Caki2 (cell line): Measurements from ENCODE around the gene CDH4. TPM values are rescaled to one million over a fixed set of nuclear protein-coding genes. Genes with fewer than 3 reads are reported as not detected.
"Not testable (repeated sequence)": the region's sequence is repeated elsewhere in the genome, so short reads cannot be mapped to it uniquely, and the experiment has no call there.

ENCODE experiments used
- DNase-seq: peaks from one replicate; pipeline ENCODE4 v3.0.0-alpha.2; 2015; ENCODE audit warnings: low read depth
- in situ Hi-C: cut with HindIII; loops from 2 replicates; pipeline ENCODE4 v1.10.0; 2016; ENCODE audit warnings: low sequenced_read_pairs, low pct_unique_long_range_greater_than_20kb, mixed read lengths
- total RNA-seq: library from RNA; depleted of rRNA; stranded (reverse); fragments of >200 nt; shearing (Covaris generic); gene quantifications from 2 replicates; pipeline ENCODE4 v1.2.3, GENCODE V29; 2014; ENCODE audit warnings: low replicate concordance

CDH4 gene
- total RNA-seq, 1 experiment from 2014 or later, result 2.7 TPM

DNA sequence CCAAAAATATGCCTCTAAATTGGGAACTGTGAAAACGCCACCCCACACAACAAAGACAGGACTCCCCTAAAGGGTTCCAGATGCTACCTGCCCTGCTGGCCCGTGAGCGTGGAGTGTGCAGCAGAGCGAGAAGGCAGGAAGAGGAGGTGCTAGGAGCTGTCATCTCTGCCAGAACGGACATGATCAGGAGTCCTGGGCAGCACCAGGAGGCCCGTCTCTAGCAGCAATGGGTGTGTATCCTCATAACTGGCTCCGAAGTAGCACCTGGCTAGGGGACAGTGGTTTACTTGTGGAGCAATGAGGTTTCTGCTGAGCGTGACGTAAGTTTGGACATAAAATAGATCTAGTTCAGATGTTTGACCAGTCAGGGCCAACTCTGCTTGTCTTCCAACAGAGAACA is 226.0 kb downstream of the CDH4 start:
- DNase-seq, result no peak
- in situ Hi-C loops, result no loop called here

DNA sequence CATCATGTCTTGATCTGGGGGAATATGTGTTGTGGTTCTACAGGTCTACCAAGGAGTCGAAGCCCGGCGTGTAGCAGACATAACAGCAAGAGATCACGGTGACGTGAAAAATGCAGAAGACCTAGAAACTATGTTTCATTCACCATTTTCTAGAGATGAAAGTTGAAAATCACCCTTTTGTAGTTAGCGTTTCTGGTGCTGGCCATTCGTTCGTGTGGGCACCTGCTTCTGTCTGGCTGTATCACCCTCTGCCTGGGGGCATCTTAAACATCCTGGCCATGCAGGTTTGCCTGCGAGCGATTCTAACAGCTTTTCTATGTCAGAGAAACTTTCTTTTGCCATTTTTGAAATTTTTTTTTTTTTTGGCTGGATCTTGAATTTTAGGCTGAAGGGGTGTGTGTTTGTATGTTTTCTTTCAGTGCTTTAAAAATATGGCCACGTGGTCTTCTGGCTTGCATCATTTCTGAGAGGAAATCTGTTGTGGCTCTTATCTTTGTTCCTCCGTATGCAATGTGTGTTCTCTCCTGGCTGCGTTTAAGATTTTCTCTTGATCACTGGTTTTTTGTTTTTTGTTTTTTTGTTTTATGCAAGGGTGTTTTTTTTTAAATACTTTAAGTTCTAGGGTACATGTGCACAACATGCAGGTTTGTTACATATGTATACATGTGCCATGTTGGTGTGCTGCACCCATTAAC is 226.7 kb downstream of the CDH4 start:
- no peak for DNase-seq
- in situ Hi-C loops, result no loop called here

DNA sequence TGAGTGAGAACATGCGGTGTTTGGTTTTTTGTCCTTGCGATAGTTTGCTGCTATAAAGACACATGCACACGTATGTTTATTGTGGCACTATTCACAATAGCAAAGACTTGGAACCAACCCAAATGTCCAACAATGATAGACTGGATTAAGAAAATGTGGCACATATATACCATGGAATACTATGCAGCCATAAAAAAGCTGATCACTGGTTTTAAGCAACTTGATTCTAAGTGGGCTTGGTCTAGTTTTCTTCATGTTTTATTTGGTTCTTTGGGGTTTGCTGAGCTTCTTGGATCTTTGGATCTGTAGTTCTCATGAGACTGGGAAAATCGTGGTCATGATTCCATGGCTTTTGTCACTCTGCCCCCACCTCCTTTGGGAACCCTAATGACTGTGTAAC is 227.4 kb downstream of the CDH4 start:
- DNase-seq, in situ Hi-C loops: not testable (repeated sequence)

DNA sequence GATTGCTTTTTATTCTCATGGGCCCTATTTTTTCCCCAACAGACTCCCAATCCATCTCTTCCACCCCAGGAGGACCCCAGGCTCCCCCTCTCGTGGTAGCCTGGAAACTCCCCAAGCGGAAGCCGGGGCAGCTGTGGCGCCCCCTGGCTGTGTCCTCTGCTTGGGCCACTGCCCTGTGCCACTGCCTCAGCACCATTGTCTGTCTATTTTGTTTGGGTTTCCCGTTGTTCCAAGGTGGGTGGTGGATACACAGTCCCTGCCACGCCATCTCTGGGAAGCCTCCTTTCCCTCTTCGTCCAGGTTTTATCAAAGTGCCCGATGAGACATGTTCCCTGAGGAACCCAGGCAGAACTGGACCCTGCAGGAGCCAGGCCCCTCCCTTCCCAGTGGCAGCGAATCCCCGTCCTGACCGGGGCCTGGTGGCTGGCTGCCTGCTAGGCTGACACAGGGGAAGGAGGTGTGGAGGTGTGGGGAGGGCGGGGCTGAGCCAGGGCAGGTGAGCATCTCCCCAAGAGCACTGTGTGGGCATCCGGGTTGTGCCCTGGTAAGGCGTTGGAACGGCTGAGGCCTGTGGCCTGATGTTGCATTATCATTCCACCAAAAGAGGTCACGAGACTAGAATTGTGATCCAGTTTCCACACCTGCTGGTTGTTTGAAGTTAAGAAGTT is 228.2 kb downstream of the CDH4 start:
- in situ Hi-C loops, result no loop called here
- DNase-seq, result no peak

DNA sequence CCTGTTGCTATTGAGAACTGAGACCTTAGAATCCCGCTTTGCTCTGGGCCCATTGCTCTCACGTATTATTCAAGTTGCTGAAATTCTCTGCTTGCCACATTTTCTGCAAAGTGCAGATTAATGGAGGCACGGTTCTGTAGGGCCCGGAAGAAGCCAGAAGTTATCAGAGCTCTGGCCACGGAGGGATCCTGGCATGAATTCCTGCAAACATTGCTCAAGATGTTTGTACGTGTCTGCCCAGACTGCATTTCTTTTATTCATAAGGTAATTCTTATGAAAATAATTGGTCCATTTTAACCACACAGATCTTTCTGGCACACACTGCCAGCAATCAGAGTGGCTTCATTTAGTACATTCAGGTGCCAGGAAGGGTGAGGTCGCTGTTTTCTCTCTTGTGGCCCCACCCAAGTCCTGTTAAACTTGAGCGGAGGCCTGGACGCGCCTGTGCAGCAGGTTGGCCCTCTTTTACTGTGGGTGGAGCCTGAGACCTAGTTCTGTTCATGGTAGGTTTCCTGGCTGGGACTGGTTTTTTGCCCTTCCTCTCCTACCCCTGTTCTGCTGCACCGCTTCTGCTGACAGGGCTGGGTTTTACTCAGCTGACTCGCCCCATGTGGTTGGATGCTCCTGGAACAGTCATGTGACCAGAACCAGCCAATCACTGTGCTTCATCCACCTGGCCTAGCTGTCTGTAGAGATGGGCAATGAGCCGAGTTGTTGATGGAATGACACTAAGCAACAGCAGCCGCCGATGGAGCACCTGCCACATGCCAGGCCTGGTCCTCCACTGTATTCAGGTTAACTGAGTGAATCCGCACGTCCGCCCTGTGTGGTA is 230.2 kb downstream of the CDH4 start:
- in situ Hi-C loops, result no loop called here
- peak; percentile 6 for DNase-seq

DNA sequence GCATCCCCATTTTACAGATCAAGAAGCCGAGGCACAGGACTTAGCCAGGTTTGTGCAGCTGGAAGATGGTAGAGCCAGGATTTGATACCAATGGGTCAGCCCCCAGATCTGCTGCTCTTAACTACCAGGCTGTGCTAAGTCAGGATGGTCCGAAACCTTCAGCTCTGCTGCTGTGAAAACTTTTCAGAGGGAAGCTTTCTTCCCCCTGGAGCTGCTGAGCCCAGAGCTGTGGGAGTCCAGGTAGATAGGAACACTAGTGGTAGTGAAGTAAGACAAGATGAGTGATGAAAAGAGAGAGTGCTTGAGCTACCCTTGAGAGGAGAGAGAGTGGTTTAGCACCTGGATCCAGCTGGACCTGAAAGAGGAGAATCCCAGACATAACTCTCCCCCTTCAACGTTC is 230.8 kb downstream of the CDH4 start:
- in situ Hi-C loops, result no loop called here
- DNase-seq, result no peak

DNA sequence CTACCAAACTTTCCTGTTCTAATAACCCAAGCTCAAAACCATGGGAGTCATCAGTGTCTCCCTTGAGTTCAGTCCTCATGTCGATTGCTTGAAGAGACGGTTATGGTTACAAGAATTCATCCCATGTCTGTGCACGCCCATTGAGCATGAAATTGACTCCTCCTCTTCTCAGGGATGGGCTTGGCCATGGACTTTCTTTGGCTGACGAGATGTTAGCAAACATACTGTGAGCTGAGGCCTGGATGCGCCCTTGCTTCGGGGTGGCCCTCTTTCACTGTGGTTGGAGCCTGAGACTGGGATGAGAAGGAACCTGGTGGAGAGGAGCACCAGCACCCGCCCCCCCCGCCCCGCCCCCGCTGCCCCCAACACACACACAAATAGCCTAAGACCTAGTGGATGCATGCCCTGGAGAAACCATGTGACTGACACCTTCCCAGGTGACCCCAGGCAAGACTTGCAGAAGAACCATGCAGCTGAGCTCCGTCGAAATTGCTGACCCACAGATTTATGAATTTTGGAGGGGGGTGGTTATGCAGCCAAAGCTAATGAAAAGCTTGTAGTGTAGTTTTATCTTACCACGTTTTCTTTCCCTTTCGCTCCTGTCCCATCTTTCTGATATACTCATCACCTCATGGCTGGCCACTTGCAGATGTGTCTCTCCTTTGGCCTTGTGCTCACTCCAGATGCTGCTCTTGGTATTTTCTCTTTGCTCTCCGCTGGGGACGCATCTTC is 231.4 kb downstream of the CDH4 start:
- no peak for DNase-seq
- in situ Hi-C loops, result no loop called here

DNA sequence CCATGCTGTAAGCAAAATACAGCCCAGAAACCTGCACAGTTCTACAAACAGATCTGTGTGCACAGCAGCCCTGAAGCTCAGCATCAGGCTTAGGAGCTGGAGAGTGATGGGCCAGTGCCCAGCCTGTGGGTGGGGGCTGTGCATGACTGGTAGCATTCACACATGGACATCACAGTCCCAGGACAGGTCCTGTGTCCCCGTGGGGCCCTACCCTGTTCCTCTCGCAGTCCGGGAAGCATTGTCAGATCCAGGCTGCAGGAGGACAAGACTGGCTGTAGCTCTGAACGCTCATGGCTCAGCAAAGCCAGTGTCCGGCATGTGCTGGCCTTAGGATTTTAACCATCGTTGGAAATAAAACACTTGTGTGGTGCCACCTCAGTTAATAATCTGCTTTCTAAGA is 234.1 kb downstream of the CDH4 start:
- in situ Hi-C loops, result no loop called here
- DNase-seq, result no peak

DNA sequence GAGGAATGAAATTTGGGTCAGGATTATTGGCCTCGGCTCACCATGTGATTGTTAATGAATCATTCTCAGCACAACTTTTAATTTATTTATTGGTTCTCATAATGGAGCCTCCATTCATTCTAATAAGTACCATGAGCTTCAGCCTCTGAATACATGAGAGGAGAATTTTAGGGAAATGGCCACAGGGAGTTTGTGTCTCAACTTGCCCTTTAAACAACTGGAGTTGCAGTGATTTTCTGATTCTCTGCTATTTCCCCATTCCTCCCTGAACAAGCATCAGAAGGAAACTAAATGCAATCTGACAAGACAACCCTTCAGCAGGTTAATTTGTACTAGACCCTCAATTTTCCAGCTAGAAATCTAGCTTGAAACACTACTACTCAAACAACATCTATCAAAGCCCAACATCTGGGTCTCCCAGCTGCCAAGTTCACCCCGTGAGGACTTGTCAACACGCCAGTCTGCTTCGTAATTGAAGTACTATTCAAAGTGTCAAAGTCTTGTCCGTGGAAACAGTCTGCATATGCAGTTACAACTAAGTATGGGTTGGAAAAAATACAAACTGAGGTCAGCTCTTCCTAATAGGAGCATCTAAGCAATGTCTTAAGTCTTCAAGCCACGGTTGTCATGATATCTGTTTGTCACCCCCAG is 235.4 kb downstream of the CDH4 start:
- in situ Hi-C loops, result no loop called here
- DNase-seq, result no peak

DNA sequence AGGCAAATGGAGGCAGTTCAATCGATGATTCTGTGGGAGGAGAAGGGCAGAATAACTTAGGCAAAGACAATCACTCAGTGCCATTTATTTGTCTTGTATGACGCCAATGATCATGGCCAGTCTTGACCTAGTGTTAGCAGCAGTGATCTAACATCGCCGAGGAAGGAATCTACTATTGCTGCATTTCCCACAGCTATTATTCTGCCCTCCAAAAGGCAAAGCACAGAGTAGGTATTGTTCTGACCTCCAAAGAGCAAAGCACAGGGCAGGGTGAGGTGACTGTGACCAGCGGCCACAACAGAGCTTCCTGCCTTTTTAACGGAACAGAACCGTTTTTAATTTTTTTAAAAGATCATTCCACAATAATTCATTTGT is 235.9 kb downstream of the CDH4 start:
- in situ Hi-C loops, result no loop called here
- no peak for DNase-seq

DNA sequence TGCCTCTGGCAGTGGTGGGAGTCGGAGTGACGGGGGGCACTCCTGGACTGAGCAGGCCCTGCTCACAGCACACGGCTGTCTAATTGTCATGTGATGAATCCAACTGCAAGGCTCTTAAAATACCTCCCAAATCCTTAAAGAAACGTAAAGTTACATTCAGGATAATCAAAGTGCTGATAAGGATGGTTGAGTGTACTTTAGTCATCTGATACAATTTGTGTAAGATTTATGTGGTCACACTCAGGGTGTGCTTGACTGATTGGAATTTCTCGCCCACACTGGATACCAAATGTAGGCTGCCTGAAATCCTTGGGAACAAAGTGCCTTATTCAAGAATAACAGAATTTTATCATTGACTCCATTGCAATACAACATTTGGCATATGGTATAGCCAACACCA is 238.7 kb downstream of the CDH4 start:
- in situ Hi-C loops, result no loop called here
- DNase-seq, result no peak

DNA sequence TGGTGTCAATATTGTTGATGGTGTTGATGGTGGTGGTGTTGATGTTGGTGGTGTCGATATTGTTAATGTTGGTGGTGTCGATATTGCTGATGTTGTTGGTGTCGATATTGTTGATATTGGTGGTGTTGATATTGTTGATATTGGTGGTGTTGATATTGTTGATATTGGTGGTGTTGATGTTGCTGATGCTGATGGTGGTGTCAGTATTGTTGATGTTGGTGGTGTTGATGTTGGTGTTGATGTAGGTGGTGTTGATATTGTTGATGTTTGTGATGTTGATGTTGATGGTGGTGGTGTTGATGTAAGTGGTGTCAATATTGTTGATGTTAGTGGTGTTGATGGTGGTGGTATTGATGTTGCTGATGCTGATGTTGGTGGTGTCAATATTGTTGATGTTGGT is 240.0 kb downstream of the CDH4 start:
- in situ Hi-C loops, result no loop called here

DNA sequence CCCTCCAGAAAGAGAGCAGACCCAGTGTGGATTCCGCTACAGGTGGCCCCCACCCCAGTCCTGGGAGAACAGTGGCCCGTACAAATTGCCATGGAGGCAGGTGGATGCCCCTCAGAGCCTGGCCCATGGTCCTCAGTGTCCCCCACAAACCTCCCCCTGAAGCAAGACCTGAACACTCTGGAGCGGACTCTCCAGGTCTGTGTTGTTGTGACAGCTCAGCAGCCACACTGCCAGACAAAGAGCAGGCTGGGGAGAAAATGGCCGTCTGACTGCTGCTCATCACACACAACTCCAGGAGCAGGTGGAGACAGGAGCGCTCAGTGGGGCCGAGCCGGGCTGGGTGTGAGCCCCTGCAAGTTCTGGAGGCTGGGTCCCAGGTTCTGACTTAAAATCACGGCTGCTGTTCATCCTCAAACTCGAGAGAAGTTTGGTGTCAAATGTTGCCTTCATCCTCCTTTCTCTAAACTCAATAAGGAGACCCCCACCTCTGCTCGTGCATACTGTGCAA is 241.8 kb downstream of the CDH4 start:
- no peak for DNase-seq
- in situ Hi-C loops, result no loop called here

More for the DNA sequence above, 240.0 kb downstream of the CDH4 start:
- no peak for DNase-seq

DNA sequence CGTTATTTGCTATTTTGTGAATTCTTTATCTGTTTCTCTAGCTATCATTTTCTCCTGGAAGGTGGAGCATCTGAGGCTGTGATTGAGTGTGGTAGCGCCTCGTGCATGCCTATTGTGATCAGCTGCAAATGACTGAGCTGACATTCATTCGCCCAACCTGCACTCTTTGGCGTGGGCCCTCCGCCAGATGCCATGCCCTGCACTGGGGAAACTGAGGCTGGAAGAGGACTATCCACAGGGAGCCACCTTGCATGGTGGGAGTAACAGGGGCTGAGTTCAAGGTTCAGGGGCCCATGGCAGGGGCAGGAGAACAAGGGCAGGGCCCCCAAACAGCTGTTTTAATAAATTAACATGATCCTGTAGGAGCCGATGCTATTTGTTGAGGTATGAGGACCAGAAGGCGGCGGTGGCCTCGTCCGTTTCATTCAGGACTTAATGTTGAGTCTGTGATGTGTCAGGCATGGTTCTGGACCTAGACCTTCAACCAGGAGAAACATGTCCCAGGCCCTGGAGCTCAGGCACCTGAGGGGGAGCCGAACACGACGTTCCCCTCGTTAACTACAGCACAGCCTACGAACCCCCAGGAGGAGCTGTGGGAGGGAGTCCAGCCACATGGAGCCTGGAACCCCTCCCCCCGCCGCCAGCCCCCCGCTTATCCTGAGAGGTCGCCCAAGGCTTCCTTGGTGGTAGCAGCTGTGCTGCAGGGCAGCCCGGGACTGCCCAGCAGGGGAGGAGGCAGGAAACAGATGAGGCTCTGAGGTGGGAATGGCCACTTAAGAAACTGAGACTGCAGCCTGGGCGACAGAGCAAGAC is 242.9 kb downstream of the CDH4 start:
- in situ Hi-C loops, result no loop called here
- DNase-seq, result no peak

DNA sequence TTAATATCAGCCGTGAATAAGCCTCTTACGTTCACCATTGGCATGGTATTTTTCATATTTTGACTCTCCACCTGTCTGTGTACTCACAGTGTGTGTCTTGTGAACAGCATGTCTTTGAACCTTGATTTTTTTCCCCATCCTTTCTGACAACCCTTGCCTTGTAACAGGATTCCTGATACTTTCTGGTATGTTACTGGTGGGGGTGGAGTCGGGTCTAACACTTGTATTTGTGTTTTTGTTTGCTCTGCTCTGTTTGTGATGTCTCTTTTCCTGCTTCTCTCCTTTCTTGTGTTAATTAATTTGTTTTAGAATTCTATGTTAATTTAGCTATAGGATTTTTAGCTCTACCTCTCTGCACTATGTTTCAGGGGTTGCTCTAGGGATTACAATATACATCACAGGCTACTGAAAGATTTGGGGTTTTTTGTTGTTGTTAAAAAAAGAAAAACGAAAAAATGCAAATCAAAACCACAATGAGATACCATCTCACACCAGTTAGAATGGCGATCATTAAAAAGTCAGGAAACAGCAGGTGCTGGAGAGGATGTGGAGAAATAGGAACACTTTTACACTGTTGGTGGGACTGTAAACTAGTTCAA is 245.1 kb downstream of the CDH4 start:
- in situ Hi-C loops, result no loop called here
- DNase-seq, result no peak

DNA sequence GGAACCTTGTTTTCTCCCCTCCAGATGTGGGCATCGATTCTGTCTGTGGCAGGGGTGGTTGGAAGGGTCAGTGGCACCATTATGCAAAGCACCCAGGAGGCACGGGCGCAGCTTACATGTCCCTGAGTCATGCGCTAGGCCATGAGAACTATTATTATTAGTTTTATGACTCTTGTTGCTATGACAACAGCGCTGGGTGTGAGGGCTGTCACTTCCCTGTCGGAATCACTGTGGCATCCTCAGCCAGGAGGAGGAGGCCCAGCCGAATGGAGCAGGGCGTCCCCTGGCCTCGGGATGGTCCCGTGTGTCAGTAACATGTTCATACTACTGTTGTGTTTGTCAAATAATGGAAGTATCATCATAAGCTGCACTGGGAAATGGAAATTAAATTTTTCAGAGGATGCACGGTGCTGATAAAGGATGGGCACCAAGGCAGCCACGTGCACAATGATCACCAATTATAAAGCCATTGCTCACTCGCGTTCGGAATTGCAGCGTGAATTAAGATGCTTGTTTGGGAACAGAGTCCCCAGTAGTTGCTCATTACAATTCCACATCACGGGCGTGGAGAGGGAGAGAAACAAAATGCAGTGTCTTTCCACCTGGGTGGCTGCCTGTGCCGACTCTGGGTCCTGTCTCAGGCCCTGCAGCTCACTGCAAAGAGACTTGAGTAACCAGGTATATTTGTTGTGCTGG is 247.9 kb downstream of the CDH4 start:
- in situ Hi-C loops, result no loop called here
- DNase-seq, result no peak
